K562 (cell line): Measurements from ENCODE around the gene IZUMO4. TPM values are rescaled to one million over a fixed set of nuclear protein-coding genes. Genes with fewer than 3 reads are reported as not detected.
A peak's percentile ranks its signal among the peaks of the same experiment; 100 is the strongest.

Experiments
- E4F1 ChIP-seq: fragments of 250-450 bp; sonication (Bioruptor Pico); IDR thresholded peaks from 2 replicates; pipeline ENCODE4 v1.5.0; 2021; ENCODE audit warnings: mild to moderate bottlenecking, borderline replicate concordance
- GABPA ChIP-seq: fragments of 200-800 bp; sonication (Bioruptor generic); conservative IDR thresholded peaks from 2 replicates; pipeline ENCODE4 v1.6.1; 2016; ENCODE audit warnings: low read depth, missing genetic modification characterization, missing compliant biosample characterization
- GABPB1 ChIP-seq: sonication (generic); formaldehyde crosslinking; IDR thresholded peaks from 2 replicates; pipeline ENCODE4 v1.8.0; 2022; ENCODE audit warnings: mild to moderate bottlenecking, missing genetic modification reagents
- KLF16 ChIP-seq: IDR thresholded peaks from 2 replicates; pipeline ENCODE4 v1.6.1; 2016; ENCODE audit warnings: antibody characterized with exemption
- MEF2D ChIP-seq: conservative IDR thresholded peaks from 2 replicates; pipeline ENCODE4 v1.6.1; 2016; ENCODE audit warnings: low read depth, missing genetic modification characterization, missing compliant biosample characterization
- RBBP5 ChIP-seq: fragments of 200-600 bp; sonication (generic); IDR thresholded peaks from 2 replicates; pipeline ENCODE4 v1.6.1; 2012; ENCODE audit warnings: borderline replicate concordance, mild to moderate bottlenecking, low read length, control low read depth, inconsistent platforms; ENCODE audit not compliant: insufficient read depth, poor library complexity, severe bottlenecking
- SMAD1 ChIP-seq: fragments of 150-350 bp; IDR thresholded peaks from 2 replicates; pipeline ENCODE4 v1.6.1; 2014; ENCODE audit warnings: low read length, low read depth; ENCODE audit not compliant: partially characterized antibody
- SMAD4 ChIP-seq: fragments of 250-450 bp; sonication (Bioruptor Pico); conservative IDR thresholded peaks from 2 replicates; pipeline ENCODE4 v1.8.0; 2021; ENCODE audit warnings: inconsistent platforms, mild to moderate bottlenecking, moderate library complexity
- U2AF2 ChIP-seq: fragments of 200-400 bp; formaldehyde crosslinking; optimal IDR thresholded peaks from 2 replicates; pipeline ENCODE3; 2017; ENCODE audit warnings: low read depth, mild to moderate bottlenecking, low read length
- USF2 ChIP-seq: sonication (generic); formaldehyde crosslinking; IDR thresholded peaks from 2 replicates; pipeline ENCODE4 v1.5.0; 2020; ENCODE audit warnings: missing genetic modification reagents
- ZBTB40 ChIP-seq, 2 experiments: fragments of 450-650 bp in 1 of 2; sonication (generic) in 1 of 2; formaldehyde crosslinking in 1 of 2; IDR thresholded peaks; 2 replicates each; pipeline versions ENCODE4 v1.7.1 to v1.9.0; 2016 to 2022; ENCODE audit warnings: inconsistent platforms in 1 of 2, mild to moderate bottlenecking in 1 of 2, missing genetic modification reagents in 1 of 2
- ZKSCAN8 ChIP-seq: fragments of 200-800 bp; sonication (Bioruptor generic); IDR thresholded peaks from 2 replicates; pipeline ENCODE4 v1.6.1; 2016; ENCODE audit warnings: missing genetic modification characterization, missing compliant biosample characterization
- ZNF274 ChIP-seq: IDR thresholded peaks from 2 replicates; pipeline ENCODE4 v1.6.1; 2011; ENCODE audit warnings: low read depth, mild to moderate bottlenecking, low read length, moderate library complexity, borderline replicate concordance
- ZNF586 ChIP-seq: fragments of 450-650 bp; formaldehyde crosslinking; conservative IDR thresholded peaks from 2 replicates; pipeline ENCODE4 v1.4.0; 2020; ENCODE audit warnings: mild to moderate bottlenecking, moderate library complexity
- ZNF707 ChIP-seq: fragments of 250-450 bp; sonication (Bioruptor Pico); conservative IDR thresholded peaks from 2 replicates; pipeline ENCODE4 v1.8.0; 2022; ENCODE audit warnings: inconsistent platforms, mild to moderate bottlenecking, moderate library complexity
- polyA plus RNA-seq, 8 experiments: library from polyadenylated mRNA; depleted of rRNA in 4 of 8; stranded (reverse) in 5 of 8; unstranded in 3 of 8; fragments of >200 nt; fragmentation: Nextera tagmentation in 2 of 8; fragmentation: Illumina TruSeq in 1 of 8; extraction: Ambion mirVana in 2 of 8; extraction: Trizol in 1 of 8; gene quantifications; 2 replicates each; pipeline versions ENCODE4 v1.2.1 to v1.2.3, GENCODE V29; 2011 to 2014; ENCODE audit warnings: inconsistent platforms in 1 of 8, missing spikeins in 1 of 8
- total RNA-seq, 7 experiments: library from RNA; depleted of rRNA in 6 of 7; stranded (reverse); fragments of >200 nt in 6 of 7; fragmentation: Illumina TruSeq in 2 of 7; extraction: Trizol in 2 of 7; gene quantifications; 2 replicates each; pipeline versions ENCODE4 v1.2.1 to v1.2.3, GENCODE V29; 2011 to 2021; ENCODE audit warnings: low replicate concordance in 1 of 7

Gene IZUMO4
- total and polyA plus RNA-seq, 9 of the 15 experiments (the other 6 are each of a cell fraction or from before 2014, with no cell fraction given) = 0.07 to 3.9 (median 1.2) TPM

- TF ChIP-seq RBBP5 (no peak), USF2 (no peak), MEF2D (tag) (no peak), ZKSCAN8 (CRISPR knock-in tag) (no peak), SMAD1 (no peak), U2AF2 (no peak), GABPA (tag) (peak; percentile 89), KLF16 (no peak), GABPB1 (CRISPR knock-in tag) (peak; percentile 77; the same call in 1 of the 2 replicates), ZNF586 (CRISPR knock-in tag) (no peak), SMAD4 (CRISPR knock-in tag) (no peak), ZBTB40 (IDR thresholded peaks at IDR 0.05) (peak; percentile 85), ZBTB40 (CRISPR knock-in tag; IDR thresholded peaks at IDR 0.05) (no peak), E4F1 (CRISPR knock-in tag) (no peak), ZNF274 (no peak), ZNF707 (CRISPR knock-in tag) (no peak)
These were observed 11.6 kb upstream of the IZUMO4 start (continued) for GRCh38 chr19:2084993-2085720.
